HG02588 (cell line): ENCODE measurements around the gene LAMB4.

Experiments
- ATAC-seq: cut with Tn5 transposase; IDR thresholded peaks from one replicate; pipeline ENCODE4 v1.9.1; 2021; ENCODE audit warnings: mild to moderate bottlenecking, moderate library complexity; ENCODE audit not compliant: unreplicated experiment

The LAMB4 gene

DNA sequence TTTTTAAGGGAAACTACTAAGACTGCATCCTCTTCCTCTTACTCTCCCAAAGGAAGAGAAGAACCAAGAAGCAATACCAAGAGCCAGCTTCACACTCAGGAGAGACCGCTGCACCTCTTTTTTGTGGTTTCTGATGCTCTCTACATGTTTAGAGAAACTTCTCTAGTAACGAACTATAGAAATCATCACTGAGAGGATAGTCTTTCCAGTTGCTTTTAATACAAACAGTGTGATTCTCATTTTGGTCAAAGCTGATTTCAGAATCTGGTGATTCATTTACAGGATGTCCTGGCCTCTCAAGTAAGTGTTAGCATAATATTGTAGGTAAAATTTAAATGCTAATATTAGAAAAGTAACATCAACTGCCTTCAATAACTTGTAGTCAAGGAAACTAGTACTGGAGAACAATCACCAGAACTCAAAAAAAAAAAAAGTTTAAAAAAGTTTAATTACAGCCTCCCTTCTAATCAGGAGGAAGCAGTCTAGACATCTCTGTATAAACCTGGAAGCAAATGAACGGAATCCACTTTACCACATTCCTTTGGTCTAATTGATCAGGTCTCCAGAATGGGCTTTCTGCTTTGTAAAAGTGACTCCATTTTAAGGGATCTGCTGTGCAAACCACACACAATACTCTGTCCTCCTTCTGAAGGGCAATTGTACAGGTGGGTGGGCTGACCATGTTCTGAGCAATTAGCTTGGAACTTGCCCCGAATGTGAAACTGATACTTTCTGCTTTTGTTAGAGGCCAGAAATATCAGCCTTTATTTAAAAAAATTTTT lies 130.2 kb downstream of the LAMB4 start:
- no peak for ATAC-seq

DNA sequence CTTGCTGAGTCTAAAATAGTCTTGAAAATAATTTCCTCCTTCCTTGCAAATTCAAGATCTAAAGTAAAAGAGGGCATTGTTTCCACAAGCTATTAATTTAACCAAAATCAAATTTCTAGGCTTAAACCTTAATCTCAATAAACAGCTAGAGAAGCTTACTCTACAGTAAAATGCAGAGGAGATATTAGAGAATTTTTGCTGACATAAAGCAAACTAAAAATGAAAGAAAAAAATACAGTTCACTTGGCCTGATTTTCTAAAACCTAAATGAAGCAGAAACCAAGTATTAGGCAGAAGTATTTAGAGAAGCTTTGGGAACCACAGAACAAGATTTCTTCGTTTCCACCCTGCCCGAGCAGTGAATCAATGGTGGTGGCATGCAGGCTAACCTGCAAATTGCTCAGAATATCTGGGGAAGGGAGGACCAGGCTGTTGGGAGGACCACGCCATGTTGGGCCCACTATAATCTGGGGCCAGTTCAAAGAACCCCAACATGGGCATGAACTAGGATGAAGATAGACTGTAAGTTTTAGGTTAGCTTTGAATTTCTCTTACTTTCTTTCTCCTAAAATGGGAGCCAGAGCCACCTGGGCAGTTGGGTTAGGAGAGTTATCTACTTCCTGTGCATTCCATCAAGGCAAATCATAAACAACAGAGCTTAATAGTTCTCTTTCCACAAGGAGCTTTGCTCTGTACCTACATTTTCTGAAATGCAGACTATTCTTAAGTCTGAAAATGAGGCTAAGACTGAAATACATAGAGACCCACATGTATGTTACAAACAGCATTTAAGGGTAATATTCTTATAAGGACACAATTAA lies 131.3 kb downstream of the LAMB4 start:
- ATAC-seq = no peak

DNA sequence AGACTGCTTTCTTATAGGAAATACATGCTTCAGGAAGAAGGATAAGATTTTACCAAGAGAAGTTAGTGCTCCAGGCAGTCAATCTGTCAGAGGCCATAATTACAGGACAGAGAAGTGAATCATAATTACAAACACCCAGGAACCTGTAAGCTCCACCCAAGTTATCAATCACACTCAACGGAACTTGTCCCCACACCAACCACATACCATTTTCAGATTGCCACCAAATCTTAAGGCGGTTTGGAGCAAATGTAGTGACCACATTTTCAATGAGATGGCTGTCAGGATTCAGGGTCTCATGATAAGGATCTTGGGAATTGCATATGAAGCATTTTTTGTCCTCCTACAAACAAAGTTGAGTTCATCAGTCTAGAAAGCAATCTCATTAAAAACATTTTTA lies 132.0 kb downstream of the LAMB4 start:
- ATAC-seq = no peak

DNA sequence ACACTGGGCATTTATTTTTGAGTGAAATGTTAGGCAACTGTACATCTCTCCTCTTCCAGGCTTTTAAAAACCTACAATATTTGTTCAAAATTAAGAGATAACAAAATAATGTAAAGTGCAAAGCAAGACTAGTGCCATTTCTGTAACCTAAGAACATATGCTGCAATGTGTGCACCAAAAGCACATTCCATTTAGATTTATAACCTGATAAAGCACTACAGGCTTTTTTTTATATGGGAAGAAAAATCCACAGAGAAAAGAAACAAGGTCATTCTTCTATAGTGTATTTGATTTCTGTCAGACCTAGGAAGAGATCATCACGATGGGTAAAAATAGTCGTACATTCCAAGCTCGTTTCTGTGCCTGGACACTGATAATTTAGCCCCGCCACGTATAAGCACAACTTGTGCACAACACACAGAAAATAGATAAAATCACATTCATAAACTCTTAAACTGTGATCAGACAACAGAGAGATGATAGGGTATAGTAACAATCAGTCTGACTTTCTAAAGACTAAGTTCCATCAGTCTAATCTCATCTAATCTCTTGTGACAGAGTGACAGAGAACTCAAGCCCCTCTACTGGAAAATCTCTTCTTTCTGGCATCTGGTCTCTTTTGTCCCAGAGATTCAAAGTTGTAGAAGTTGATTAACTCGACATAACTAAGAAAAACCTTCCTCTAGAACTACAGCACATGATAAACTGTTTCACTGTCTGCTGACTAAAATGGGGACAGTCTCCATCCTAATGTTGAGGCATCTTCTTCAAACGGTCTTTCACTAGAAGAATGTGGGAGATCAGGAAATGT lies 133.9 kb downstream of the LAMB4 start:
- ATAC-seq = no peak

DNA sequence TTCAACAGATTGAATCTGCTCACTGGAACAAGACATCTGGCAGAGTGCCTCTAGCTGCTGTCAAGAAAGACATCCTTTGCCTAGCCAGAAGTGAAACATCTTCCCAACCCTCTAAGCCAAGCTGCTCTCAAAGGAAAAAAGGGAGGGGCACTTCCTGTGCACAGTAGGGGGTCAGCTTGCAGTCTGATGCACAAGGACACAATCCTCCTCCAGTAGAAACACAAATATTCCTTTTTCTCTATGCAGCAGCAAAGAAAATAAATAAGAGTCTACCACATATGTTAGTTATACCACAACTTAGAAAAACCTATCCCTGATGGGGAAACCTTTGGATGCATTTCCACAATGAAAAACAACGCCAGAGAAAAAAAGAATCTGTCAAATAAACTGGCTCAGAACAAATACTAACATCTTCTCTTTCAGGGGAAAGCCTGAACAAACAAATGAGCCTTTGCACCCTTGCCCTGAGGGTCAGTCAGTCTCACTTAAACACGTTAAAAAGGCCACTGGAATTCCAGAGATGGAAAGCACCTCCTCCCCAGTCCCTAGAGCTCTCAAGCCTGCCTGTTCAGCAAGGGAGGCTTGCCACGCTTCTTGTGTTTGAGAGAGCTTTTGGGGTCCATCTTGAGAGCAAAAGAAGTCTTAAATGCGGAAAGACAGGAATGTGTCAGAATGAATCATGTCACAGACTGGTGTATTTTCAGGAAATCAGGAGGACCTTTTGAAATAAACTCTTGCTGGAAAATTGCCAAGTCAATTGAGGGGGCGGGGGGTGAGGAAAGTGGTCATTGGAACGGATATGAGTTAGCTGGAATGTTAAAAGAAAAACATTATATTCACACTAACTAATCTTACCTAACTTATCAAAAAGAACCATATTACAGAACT lies 134.7 kb downstream of the LAMB4 start:
- ATAC-seq = no peak

DNA sequence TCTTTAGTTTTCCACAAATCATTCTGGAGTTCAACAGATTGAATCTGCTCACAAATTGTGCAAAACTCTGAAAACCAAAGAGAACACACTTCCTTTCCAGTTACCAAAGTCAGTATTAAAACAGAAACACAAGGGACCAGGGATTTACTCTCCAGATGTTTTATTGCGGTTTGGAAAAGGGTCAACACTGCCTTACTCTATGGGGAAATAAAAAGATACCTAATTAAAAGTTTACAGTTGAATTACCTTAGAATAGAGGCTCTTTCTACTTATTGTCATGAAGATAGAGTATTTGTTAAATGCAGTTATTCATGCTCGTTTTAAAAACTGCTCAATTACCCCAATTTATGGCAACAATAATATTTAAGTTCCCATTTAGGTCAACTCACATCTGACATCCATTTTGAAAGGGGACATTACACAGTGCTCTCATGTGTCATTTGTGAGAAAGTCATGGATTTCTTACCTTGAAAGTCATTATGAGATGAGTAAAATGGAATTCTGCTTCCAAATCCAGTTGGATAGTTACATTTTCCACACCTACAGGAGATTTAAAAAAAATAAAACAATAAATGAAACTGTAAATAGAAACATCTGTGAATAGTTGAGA lies 135.6 kb downstream of the LAMB4 start:
- no peak for ATAC-seq

DNA sequence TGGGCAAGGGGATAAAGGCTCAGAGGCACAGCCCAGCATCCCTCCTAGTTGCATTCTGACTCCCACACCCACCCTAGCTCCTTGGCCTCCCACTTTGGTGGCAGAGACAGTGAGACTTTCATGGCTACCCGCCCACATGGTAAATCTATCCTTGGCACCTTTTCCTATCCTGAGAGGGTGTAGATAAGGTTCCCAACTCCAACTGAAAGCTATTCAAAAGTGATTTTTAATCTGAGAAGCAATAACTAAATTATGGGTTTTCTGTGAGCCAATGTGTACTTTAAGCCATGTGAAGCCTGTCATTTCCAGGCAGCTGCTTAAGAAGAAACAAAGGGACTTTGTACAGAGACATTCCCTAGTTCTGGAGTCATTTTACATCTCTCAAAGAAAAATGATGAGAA lies 136.3 kb downstream of the LAMB4 start:
- ATAC-seq = no peak

DNA sequence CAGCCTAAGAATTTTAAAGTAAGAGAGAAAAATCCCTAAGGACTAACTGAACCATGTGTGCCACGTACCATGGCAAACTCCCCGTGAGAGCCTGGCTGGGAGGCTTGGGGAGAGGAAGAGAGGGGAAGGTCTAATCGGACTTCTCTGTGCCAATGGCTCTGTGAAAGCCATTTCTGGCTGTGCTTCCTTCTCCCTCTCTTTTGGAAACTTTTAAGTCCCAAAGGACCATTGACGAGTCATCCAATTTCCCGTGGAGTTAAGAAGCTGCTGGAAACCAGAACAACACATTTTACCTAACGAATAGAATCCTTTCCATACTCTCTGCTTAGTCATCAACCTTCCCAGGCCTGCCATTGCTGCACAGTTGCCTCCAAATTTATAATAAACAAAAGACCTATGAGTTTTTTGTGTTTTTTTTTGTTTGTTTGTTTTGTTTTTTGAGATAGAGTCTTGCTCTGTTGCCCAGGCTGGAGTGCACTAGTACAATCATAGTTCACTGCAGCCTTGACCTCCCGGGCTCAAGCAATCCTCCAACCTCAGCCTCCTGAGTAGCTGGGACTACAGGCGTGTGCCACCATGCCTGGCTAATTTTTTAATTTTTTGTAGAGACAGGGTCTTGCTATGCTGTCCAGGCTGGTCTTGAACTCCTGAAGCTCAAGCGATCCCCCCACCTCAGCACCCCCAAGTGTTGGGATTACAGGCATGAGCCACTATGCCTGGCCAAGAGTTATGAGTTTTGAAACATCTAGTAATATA lies 140.4 kb downstream of the LAMB4 start:
- no peak for ATAC-seq

DNA sequence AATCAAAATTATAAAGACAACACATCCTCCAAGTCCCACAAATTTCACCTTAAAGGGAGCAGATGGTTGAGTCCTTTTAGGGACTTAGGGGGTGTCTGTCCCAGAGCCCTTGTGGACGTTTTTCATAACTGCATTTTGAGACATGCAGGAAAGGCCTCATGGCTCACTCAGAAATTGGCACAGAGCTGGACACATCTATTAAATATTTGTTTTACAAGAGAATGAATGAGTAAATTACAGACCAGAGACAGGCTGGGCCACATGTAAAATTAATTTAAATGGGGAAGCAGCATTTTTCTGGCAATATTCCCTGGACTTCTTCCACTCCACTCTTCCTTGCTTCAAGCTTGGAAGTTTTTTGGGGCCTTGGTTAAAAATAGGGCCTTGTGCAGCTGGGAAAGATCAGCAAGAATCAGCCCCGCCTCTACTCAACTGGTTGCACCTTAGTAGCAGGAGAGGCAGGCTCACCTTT lies 147.2 kb downstream of the LAMB4 start:
- no peak for ATAC-seq

DNA sequence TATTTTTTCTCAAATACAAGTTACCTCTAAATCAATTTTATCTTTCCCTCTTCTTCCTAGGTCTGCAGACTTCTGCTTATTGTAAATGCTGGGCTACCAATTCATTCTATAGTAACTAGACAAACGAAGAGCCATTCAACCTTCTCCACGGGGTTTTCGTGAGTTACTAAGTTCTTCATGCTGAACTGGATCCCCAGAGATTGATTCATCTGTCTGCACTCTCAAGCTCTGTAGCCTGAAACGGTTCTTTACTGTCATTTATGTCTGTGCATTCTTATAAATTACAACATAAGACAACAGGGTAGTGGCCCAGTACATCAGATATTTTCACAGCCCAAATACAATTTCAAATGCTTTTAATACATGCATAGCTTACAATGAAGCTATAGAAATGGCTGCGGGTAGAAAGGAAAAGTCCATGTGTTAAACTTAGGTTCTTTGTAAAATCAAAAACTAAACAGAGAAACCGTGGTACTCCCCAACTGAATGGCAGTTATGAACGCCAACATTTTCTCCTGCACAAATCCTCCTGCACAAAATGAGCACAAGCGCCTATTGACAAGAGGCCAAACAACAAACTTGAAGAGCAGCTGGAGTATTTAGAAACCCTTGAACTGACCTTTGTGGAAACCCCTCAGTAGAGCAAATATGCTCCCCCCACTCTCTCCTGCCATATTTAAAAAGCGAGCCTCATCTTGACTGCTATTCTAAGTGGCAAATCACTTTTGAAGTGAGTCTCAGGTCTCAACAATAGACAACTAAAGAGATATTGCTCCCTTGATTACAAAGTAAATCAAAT lies 147.9 kb downstream of the LAMB4 start:
- ATAC-seq = no peak

DNA sequence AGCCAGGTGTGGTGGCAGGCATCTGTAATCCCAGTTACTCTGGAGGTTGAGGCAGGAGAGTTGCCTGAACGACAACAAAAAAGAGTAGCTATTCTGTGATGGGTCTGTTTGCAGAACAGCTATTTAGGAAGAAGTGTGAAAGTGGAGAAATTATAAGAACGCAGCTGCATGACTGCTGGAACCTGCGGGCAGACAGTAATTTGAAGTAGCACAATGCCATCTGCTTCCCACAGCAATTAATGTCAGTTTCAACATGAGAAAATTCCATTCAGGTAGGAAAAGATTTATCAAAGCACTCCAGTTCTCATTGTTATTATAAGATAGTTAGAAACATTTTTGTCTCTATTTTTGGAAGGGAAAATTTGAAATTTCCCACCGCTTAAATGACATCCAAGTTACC lies 148.7 kb downstream of the LAMB4 start:
- no peak for ATAC-seq

DNA sequence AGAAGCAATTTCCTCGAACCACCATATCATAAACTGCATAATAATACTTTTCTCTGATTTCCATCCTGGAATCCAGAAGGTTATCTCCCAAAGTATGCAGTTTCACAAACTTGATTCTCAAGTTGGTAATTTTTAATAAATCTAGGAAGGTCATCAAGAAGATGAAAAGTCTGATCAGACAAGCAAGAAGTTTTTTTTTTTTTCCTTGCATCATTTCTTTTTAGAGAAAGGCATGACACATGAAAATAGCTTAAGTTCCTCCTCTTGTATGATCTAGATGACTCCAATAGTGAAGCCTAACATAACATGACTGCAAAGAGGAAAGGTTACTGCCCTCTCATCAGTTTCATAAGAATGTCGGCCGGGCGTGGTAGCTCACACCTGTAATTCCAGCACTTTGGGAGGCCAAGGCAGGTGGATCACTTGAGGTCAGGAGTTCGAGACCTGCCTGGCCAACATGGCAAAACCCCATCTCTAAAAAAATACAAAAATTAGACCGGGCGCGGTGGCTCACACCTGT lies 149.4 kb downstream of the LAMB4 start:
- no peak for ATAC-seq

DNA sequence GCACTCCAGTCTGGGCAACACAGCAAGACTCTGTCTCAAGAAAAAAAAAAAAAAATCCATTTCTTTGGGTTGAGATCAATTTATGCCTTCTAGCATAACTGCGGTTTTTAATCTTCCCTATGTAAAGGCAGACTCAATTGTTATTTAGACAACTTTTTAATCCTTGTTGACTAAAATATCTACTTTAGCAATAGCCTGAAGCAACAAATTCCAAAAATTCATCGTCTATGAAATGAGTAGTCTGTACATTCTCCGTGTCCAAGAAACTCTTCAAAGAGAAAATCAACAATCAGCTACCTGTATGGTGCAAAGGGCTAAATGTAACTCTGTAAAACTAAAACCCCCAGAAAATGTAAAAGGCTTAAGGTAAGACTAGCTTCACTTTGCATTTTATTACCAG lies 150.0 kb downstream of the LAMB4 start:
- ATAC-seq = no peak

DNA sequence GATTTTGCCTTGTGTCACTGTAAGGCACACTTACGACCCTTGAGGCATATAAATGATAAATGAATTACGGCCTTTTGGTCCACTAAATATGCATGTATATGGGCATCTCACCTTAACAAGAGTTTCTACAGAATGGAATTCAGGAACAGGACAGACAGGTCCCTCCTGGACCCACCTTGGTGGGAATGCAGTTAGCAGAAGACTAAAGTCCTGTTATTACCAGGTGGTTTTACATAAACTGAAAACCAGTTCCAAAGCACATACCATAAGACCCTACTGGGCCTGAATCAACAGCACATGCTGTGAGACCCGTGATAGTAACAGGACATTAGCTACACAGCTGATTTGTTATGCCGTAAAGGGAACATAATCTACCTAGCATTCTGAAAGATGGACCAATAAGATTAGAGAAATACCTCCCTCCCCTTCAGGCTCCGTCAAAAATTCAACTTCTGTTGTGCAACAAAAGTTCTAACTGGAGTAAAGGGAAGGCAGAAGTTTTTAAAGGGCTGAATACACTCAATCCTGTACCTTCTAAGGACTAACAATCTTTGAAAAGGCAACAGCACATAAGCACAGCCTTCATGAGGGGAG lies 151.2 kb downstream of the LAMB4 start:
- no peak for ATAC-seq

DNA sequence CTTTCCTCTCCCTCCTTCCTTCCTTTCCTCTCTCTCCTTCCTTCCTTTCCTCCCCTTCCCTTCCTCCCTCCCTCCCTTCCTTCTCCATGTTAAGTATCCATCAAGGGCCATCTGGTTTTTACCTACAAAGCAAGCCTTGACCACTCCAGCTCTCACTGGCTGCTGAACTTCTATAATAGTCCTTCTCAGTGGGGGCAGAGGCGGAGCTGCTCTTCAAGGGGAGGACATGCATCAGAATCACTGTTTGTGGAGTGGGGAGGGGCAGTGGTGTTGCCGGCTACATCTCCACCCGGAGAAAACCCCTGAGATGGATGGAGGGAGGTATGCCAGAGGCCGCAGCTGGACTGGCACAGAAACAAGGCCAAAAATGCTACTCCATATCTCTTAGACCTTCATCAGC lies 153.1 kb downstream of the LAMB4 start:
- no peak for ATAC-seq

DNA sequence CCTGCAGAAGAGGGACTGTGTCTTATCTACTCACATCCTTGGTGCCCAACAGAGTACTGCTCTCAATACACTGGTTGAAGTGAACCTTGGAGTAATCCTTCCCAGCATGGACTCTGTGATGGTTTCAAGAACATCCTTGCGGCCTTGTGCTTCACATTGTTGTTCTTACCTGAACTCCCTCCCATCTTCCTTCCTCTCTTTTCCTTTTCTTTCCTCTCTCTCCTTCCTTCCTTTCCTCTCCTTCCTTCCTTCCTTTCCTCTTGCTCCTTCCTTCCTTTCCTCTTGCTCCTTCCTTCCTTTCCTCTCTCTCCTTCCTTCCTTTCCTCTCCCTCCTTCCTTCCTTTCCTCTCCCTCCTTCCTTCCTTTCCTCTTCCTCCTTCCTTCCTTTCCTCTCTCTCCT lies 153.5 kb downstream of the LAMB4 start:
- ATAC-seq = no peak

DNA sequence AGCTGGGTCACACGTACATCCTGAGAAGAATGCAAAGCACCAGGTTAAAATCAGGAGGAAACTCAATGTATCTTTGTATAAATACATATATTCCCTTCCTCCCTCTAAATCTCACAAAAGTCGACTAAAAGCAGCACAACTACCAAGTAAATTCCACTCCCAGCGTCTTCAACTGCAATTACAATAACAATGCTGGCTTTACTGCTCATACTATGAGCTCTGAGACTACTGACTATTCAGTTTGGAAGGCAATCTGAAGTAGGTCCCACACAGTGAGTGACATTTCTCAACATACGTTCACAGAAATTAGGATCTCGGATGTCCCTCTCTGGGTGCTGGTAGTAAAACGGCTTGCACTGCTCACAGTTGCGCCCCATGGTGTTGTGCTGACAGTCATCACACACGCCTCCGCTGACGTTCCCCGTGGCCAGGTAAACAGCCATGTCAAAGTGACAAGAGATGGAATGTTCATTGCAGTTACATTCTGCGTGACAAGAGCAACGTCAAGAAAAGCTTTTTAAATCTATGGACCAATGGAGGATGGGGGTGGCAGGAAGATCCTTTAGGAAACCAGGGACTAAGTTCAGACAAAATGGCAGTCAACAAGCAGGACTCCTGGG lies 154.7 kb downstream of the LAMB4 start:
- no peak for ATAC-seq
